PC-9 (cell line): ENCODE data around the gene PPP2R3A.

Source experiments
- CTCF ChIP-seq: fragments of 200-600 bp; sonication (generic); conservative IDR thresholded peaks from 2 replicates; pipeline ENCODE4 v1.6.1; 2017; ENCODE audit warnings: mixed run types, antibody characterized with exemption, mild to moderate bottlenecking, moderate library complexity
- EZH2 ChIP-seq: fragments of 200-600 bp; sonication (generic); IDR thresholded peaks from 2 replicates; pipeline ENCODE4 v1.8.0; 2017; ENCODE audit warnings: antibody characterized with exemption, low read depth

GRCh38 chr3:135922903-135923250 is 42.7 kb upstream of the PPP2R3A start:
- TF ChIP-seq CTCF (no peak), EZH2 (no peak)
